ENCODE results near the gene U2AF1L4.

- no peak for TF ChIP-seq CTCF (IDR thresholded peaks at IDR 0.05)
- TF ChIP-seq EZH2phosphoT487 (IDR thresholded peaks at IDR 0.05): no peak
- TF ChIP-seq EZH2 (IDR thresholded peaks at IDR 0.05): no peak
These were observed 857 bp upstream of the U2AF1L4 start for GRCh38 chr19:35746087-35746462.
